MCF 10A (cell line): Measurements from ENCODE around the gene ANKRD40. TPM values are rescaled to one million over a fixed set of nuclear protein-coding genes. Genes with fewer than 3 reads are reported as not detected.
A peak's percentile ranks its signal among the peaks of the same experiment; 100 is the strongest.
"Not testable (repeated sequence)": the region's sequence is repeated elsewhere in the genome, so short reads cannot be mapped to it uniquely, and the experiment has no call there.

Experiments
- BruUV-seq: library from RNA; stranded (reverse); fragments of 400-500 nt; replicated peaks from 2 replicates; lab custom pipeline; 2021; lab: Mats Ljungman, UMichigan
- CTCF ChIA-PET: fragments of 300-600 bp; sonication (Branson Sonifier 250); formaldehyde crosslinking; extraction: SDS; loops from one replicate; lab custom pipeline; 2021; ENCODE audit warnings: antibody characterized with exemption, inconsistent platforms; lab: Yijun Ruan, JAX
- POLR2A ChIA-PET: fragments of 300-600, 350-650 bp; sonication (Branson Sonifier 250); formaldehyde crosslinking; extraction: SDS; loops from one replicate; lab custom pipeline; 2020; ENCODE audit warnings: antibody characterized with exemption, inconsistent platforms; lab: Yijun Ruan, JAX
- DNase-seq: peaks from one replicate; pipeline ENCODE4 v3.0.0-alpha.2; 2018; ENCODE audit not compliant: unreplicated experiment
- H3K27ac Mint-ChIP-seq: one replicate; pipeline ENCODE4 v1.8.0; 2022; ENCODE audit warnings: mild to moderate bottlenecking, low read depth, mixed read lengths; ENCODE audit not compliant: unreplicated experiment
- H3K27me3 Mint-ChIP-seq: one replicate; pipeline ENCODE4 v1.8.0; 2022; ENCODE audit warnings: mixed read lengths; ENCODE audit not compliant: insufficient read depth, unreplicated experiment
- H3K36me3 Mint-ChIP-seq: one replicate; pipeline ENCODE4 v1.8.0; 2022; ENCODE audit warnings: mild to moderate bottlenecking, moderate library complexity, mixed read lengths; ENCODE audit not compliant: insufficient read depth, unreplicated experiment
- H3K4me1 Mint-ChIP-seq: one replicate; pipeline ENCODE4 v1.8.0; 2022; ENCODE audit warnings: mixed read lengths; ENCODE audit not compliant: insufficient read depth, unreplicated experiment
- H3K4me3 Mint-ChIP-seq: one replicate; pipeline ENCODE4 v1.8.0; 2022; ENCODE audit warnings: mild to moderate bottlenecking, moderate library complexity, mixed read lengths; ENCODE audit not compliant: unreplicated experiment
- H3K9me3 Mint-ChIP-seq: one replicate; pipeline ENCODE4 v1.8.0; 2022; ENCODE audit warnings: mixed read lengths; ENCODE audit not compliant: unreplicated experiment
- CTCF ChIP-seq: fragments of 200-600 bp; IDR thresholded peaks from one replicate; pipeline ENCODE4 v1.8.0; 2022; ENCODE audit warnings: antibody characterized with exemption, mild to moderate bottlenecking; ENCODE audit not compliant: unreplicated experiment
- intact Hi-C: fragments of 100-400 bp; cut with micrococcal nuclease; formaldehyde crosslinking; loops from 2 replicates; pipeline ENCODE4 v1.14.1; 2022
- total RNA-seq: library from RNA; stranded (reverse); gene quantifications from 2 replicates; pipeline ENCODE4 v1.2.3, GENCODE V29; 2022

The ANKRD40 gene
- total RNA-seq, 1 experiment from 2014 or later: 42.2 TPM

- intact Hi-C loops: loop anchor here (1.0 to 5.0 kb wide), 2 partner anchors 51 to 134 kb away; partner anchors contain the start of gene SPATA20
- Mint-ChIP-seq H3K9me3 (no peaks in the 10 kb centered on the region), H3K27ac (peak overlapping the region; percentile 32), H3K4me1 (peaks cover 26% of the 10 kb centered on the region), H3K4me3 (no peak overlapping the region), H3K27me3 (no peaks in the 10 kb centered on the region), H3K36me3 (peaks cover 73% of the 10 kb centered on the region)
- ChIA-PET CTCF (interaction anchor here (0.6 to 9.0 kb wide), 7 partner anchors 13 to 135 kb away, joined by 3 to 118 read pairs (median 3); partner anchors contain the start of genes ABCC3 and SPATA20), POLR2A (no interaction called here)
- no TSS peak for BruUV-seq
- peak; percentile 67 for DNase-seq
- TF ChIP-seq CTCF: peak; percentile 35
These were observed 26.2 kb downstream of the ANKRD40 start for GRCh38 chr17:50681263-50682200.

GRCh38 chr17:50680543-50681262 lies 27.0 kb downstream of the ANKRD40 start:
- peaks cover 75% of the 10 kb centered on the region for H3K36me3 Mint-ChIP-seq
- DNase-seq, H3K4me3 Mint-ChIP-seq, H3K27me3 Mint-ChIP-seq, H3K9me3 Mint-ChIP-seq, POLR2A ChIA-PET, BruUV-seq: not testable (repeated sequence)
- CTCF ChIA-PET: interaction anchor here (0.6 to 9.0 kb wide), 9 partner anchors 14 to 182 kb away, joined by 3 to 118 read pairs (median 4); partner anchors contain the start of genes ABCC3 and SPATA20
- peak overlapping the region; percentile 32 for H3K27ac Mint-ChIP-seq
- intact Hi-C loops: loop anchor here (1.0 to 5.0 kb wide), 2 partner anchors 50 to 133 kb away; partner anchors contain the start of gene SPATA20
- peaks cover 17% of the 10 kb centered on the region for H3K4me1 Mint-ChIP-seq

GRCh38 chr17:50680126-50680525 lies 27.6 kb downstream of the ANKRD40 start:
- peaks cover 17% of the 10 kb centered on the region for H3K4me1 Mint-ChIP-seq
- intact Hi-C loops: loop anchor here (5.0 kb wide), 1 partner anchor 133 kb away; the partner anchor contains the start of gene SPATA20
- TF ChIP-seq CTCF: no peak
- H3K27ac Mint-ChIP-seq: no peak overlapping the region
- H3K9me3 Mint-ChIP-seq: no peaks in the 10 kb centered on the region
- H3K27me3 Mint-ChIP-seq: no peaks in the 10 kb centered on the region
- H3K4me3 Mint-ChIP-seq: no peak overlapping the region
- no TSS peak for BruUV-seq
- DNase-seq: no peak
- ChIA-PET CTCF (interaction anchor here (0.6 to 9.0 kb wide), 9 partner anchors 13 to 181 kb away, joined by 3 to 118 read pairs (median 4); partner anchors contain the start of gene ABCC3), POLR2A (interaction anchor here (0.5 kb wide), 1 partner anchor 18 kb away, joined by 3 read pairs; no protein-coding TSS in a partner anchor)
- H3K36me3 Mint-ChIP-seq: peaks cover 75% of the 10 kb centered on the region

GRCh38 chr17:50679008-50679544 lies 28.6 kb downstream of the ANKRD40 start:
- intact Hi-C loops: no loop called here
- no peak overlapping the region for H3K27ac Mint-ChIP-seq
- H3K36me3 Mint-ChIP-seq: peaks cover 73% of the 10 kb centered on the region
- no peaks in the 10 kb centered on the region for H3K27me3 Mint-ChIP-seq
- H3K4me3 Mint-ChIP-seq: no peak overlapping the region
- TSS peak; percentile 3 for BruUV-seq
- CTCF ChIA-PET: interaction anchor here (0.6 to 9.0 kb wide), 7 partner anchors 9 to 564 kb away, joined by 3 to 118 read pairs (median 3); partner anchors contain the start of gene ABCC3
- no peaks in the 10 kb centered on the region for H3K9me3 Mint-ChIP-seq
- no peak for DNase-seq
- POLR2A ChIA-PET: interaction anchor here (0.7 to 1.6 kb wide), 3 partner anchors 12 to 128 kb away, joined by 3 to 5 read pairs (median 3); no protein-coding TSS in a partner anchor
- peaks cover 17% of the 10 kb centered on the region for H3K4me1 Mint-ChIP-seq
- TF ChIP-seq CTCF: no peak
